HEK293 (cell line): ENCODE results near the gene PWP1.

ENCODE experiments used
- BCL11A ChIP-seq: fragments of 450-650 bp; formaldehyde crosslinking; IDR thresholded peaks from 2 replicates; pipeline ENCODE4 v1.5.1; 2016; ENCODE audit warnings: low read depth, missing biosample characterization, missing genetic modification characterization
- ELK4 ChIP-seq: IDR thresholded peaks from 2 replicates; pipeline ENCODE4 v1.6.1; 2011; ENCODE audit warnings: mild to moderate bottlenecking, low read depth, low read length, borderline replicate concordance
- GLIS2 ChIP-seq: fragments of 450-650 bp; formaldehyde crosslinking; IDR thresholded peaks from 2 replicates; pipeline ENCODE4 v1.5.1; 2016; ENCODE audit warnings: missing biosample characterization, missing genetic modification characterization
- HOXA7 ChIP-seq: sonication (generic); formaldehyde crosslinking; IDR thresholded peaks from 2 replicates; pipeline ENCODE4 v1.8.1; 2022; ENCODE audit warnings: missing genetic modification reagents, borderline replicate concordance
- KLF9 ChIP-seq: fragments of 450-650 bp; formaldehyde crosslinking; IDR thresholded peaks from 2 replicates; pipeline ENCODE4 v1.5.1; 2016; ENCODE audit warnings: missing biosample characterization, missing genetic modification characterization, low read depth
- MZF1 ChIP-seq: fragments of 450-650 bp; formaldehyde crosslinking; IDR thresholded peaks from 2 replicates; pipeline ENCODE4 v1.5.1; 2017; ENCODE audit warnings: missing biosample characterization, missing genetic modification characterization, borderline replicate concordance
- PRDM1 ChIP-seq: fragments of 450-650 bp; formaldehyde crosslinking; IDR thresholded peaks from 2 replicates; pipeline ENCODE4; 2016; ENCODE audit warnings: missing biosample characterization, missing genetic modification characterization
- YY1 ChIP-seq: fragments of 450-650 bp; formaldehyde crosslinking; IDR thresholded peaks from 2 replicates; pipeline ENCODE4 v1.5.1; 2018; ENCODE audit warnings: missing biosample characterization, missing genetic modification characterization
- ZBTB21 ChIP-seq: fragments of 450-650 bp; formaldehyde crosslinking; IDR thresholded peaks from 2 replicates; pipeline ENCODE4 v1.5.1; 2017; ENCODE audit warnings: missing biosample characterization, missing genetic modification characterization
- ZBTB48 ChIP-seq: fragments of 450-650 bp; formaldehyde crosslinking; IDR thresholded peaks from 2 replicates; pipeline ENCODE4 v1.5.1; 2016; ENCODE audit warnings: missing biosample characterization, missing genetic modification characterization
- ZNF114 ChIP-seq: fragments of 450-650 bp; formaldehyde crosslinking; IDR thresholded peaks from 2 replicates; pipeline ENCODE4 v1.5.0; 2017; ENCODE audit warnings: missing biosample characterization, missing genetic modification characterization
- ZNF138 ChIP-seq: fragments of 450-650 bp; formaldehyde crosslinking; IDR thresholded peaks from 2 replicates; pipeline ENCODE4 v1.5.1; 2016; ENCODE audit warnings: missing biosample characterization, missing genetic modification characterization, borderline replicate concordance
- ZNF155 ChIP-seq: fragments of 450-650 bp; formaldehyde crosslinking; IDR thresholded peaks from 2 replicates; pipeline ENCODE4 v1.5.1; 2016; ENCODE audit warnings: missing biosample characterization, missing genetic modification characterization
- ZNF202 ChIP-seq: fragments of 450-650 bp; formaldehyde crosslinking; IDR thresholded peaks from 2 replicates; pipeline ENCODE4 v1.5.1; 2016; ENCODE audit warnings: missing biosample characterization, missing genetic modification characterization, borderline replicate concordance
- ZNF24 ChIP-seq: fragments of 450-650 bp; formaldehyde crosslinking; IDR thresholded peaks from 2 replicates; pipeline ENCODE4 v1.5.1; 2016; ENCODE audit warnings: missing biosample characterization, missing genetic modification characterization
- ZNF248 ChIP-seq: fragments of 450-650 bp; formaldehyde crosslinking; IDR thresholded peaks from 2 replicates; pipeline ENCODE4 v1.5.1; 2017; ENCODE audit warnings: missing biosample characterization, missing genetic modification characterization
- ZNF274 ChIP-seq, 2 experiments: fragments of 200-500 bp in 1 of 2; fragments of 450-650 bp in 1 of 2; sonication (Bioruptor generic) in 1 of 2; formaldehyde crosslinking in 1 of 2; IDR thresholded peaks; 2 replicates each; pipeline versions ENCODE4 v1.5.1 to v1.6.1; 2014 to 2016; ENCODE audit warnings: borderline replicate concordance in 1 of 2, inconsistent platforms in 1 of 2, low read length in 1 of 2, missing biosample characterization in 1 of 2, missing genetic modification characterization in 1 of 2
- ZNF404 ChIP-seq: fragments of 450-650 bp; formaldehyde crosslinking; IDR thresholded peaks from 2 replicates; pipeline ENCODE4 v1.5.1; 2017; ENCODE audit warnings: missing biosample characterization, missing genetic modification characterization
- ZNF549 ChIP-seq: fragments of 450-650 bp; IDR thresholded peaks from 2 replicates; pipeline ENCODE4 v1.5.1; 2018; ENCODE audit warnings: missing biosample characterization, missing genetic modification characterization, mild to moderate bottlenecking, inconsistent platforms, moderate library complexity
- ZNF560 ChIP-seq: fragments of 450-650 bp; formaldehyde crosslinking; IDR thresholded peaks from 2 replicates; pipeline ENCODE4 v1.5.1; 2017; ENCODE audit warnings: missing biosample characterization, missing genetic modification characterization, borderline replicate concordance
- ZNF571 ChIP-seq: fragments of 450-650 bp; formaldehyde crosslinking; IDR thresholded peaks from 2 replicates; pipeline ENCODE4 v1.5.0; 2017; ENCODE audit warnings: missing biosample characterization, missing genetic modification characterization
- ZNF585B ChIP-seq: fragments of 450-650 bp; formaldehyde crosslinking; IDR thresholded peaks from 2 replicates; pipeline ENCODE4 v1.5.1; 2016; ENCODE audit warnings: missing biosample characterization, missing genetic modification characterization
- ZNF623 ChIP-seq: fragments of 450-650 bp; formaldehyde crosslinking; IDR thresholded peaks from 2 replicates; pipeline ENCODE4 v1.5.1; 2016; ENCODE audit warnings: missing biosample characterization, missing genetic modification characterization
- ZNF639 ChIP-seq: fragments of 450-650 bp; formaldehyde crosslinking; IDR thresholded peaks from 2 replicates; pipeline ENCODE4 v1.5.1; 2016; ENCODE audit warnings: missing biosample characterization, missing genetic modification characterization
- ZNF670 ChIP-seq: fragments of 450-650 bp; formaldehyde crosslinking; IDR thresholded peaks from 2 replicates; pipeline ENCODE4 v1.5.1; 2016; ENCODE audit warnings: missing biosample characterization, missing genetic modification characterization, low read depth
- ZNF747 ChIP-seq: fragments of 450-650 bp; formaldehyde crosslinking; IDR thresholded peaks from 2 replicates; pipeline ENCODE4 v1.5.1; 2016; ENCODE audit warnings: missing biosample characterization, missing genetic modification characterization
- ZNF76 ChIP-seq: fragments of 450-650 bp; formaldehyde crosslinking; IDR thresholded peaks from 2 replicates; pipeline ENCODE4; 2016; ENCODE audit warnings: low read depth, missing biosample characterization, missing genetic modification characterization, borderline replicate concordance
- ZNF792 ChIP-seq: fragments of 450-650 bp; formaldehyde crosslinking; IDR thresholded peaks from 2 replicates; pipeline ENCODE4 v1.5.1; 2016; ENCODE audit warnings: missing biosample characterization, missing genetic modification characterization
- ZSCAN16 ChIP-seq: fragments of 450-650 bp; formaldehyde crosslinking; IDR thresholded peaks from 2 replicates; pipeline ENCODE4 v1.5.1; 2016; ENCODE audit warnings: missing biosample characterization, missing genetic modification characterization
- ZSCAN23 ChIP-seq: fragments of 450-650 bp; formaldehyde crosslinking; IDR thresholded peaks from 2 replicates; pipeline ENCODE4 v1.5.1; 2016; ENCODE audit warnings: missing biosample characterization, missing genetic modification characterization
- TF ChIP-seq, protein P1 (sequence below): fragments of 450-650 bp; formaldehyde crosslinking; IDR thresholded peaks from 2 replicates; pipeline ENCODE4 v1.5.1; 2016; ENCODE audit warnings: missing biosample characterization, missing genetic modification characterization
- TF ChIP-seq, protein P2 (sequence below): fragments of 450-650 bp; IDR thresholded peaks from 2 replicates; pipeline ENCODE4 v1.5.1; 2018; ENCODE audit warnings: missing biosample characterization, missing genetic modification characterization
- TF ChIP-seq, protein P3 (sequence below): fragments of 450-650 bp; formaldehyde crosslinking; optimal IDR thresholded peaks from 2 replicates; pipeline ENCODE3; 2016; ENCODE audit warnings: missing biosample characterization, mild to moderate bottlenecking, missing genetic modification characterization

PWP1 gene

DNA sequence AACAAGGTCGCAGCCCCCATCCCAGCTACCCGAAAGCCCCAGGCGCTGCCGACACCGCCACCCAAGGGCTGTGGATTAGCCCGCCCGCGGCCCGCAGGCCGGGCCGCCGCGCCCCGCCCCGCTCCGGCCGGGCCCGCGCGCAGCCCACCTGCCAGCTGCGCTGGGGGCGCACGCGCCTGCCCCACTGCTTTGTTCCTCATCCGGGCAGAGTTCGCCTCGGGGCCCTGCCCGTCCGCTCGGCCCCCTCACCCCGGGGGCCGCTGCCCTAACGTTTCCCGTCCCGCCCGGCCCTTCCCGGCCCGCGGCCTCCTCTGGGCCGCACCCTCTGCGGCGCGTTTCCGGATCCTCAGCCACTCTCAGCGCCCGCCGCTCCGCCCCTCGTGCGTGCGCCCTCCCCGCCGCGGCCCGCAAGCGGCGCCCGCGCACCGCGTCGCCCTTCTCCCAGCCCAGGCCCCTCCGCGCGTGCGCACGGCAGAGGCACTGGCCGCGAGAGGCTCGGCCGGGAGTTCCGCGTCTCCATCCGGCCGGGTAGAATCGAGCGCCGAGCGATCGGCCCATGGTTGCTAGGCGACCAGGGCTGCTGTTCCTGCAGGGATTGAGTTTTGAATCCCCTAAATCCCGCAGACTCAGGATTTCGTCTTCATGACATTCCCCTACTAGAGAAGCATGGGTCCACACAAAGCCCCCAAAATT lies 75.4 kb downstream of the PWP1 start, which contains the start of gene PRDM4 (continued):
- no peak for TF ChIP-seq ZNF114 (tag by site-specific recombination)
- TF ChIP-seq, protein P1, sequence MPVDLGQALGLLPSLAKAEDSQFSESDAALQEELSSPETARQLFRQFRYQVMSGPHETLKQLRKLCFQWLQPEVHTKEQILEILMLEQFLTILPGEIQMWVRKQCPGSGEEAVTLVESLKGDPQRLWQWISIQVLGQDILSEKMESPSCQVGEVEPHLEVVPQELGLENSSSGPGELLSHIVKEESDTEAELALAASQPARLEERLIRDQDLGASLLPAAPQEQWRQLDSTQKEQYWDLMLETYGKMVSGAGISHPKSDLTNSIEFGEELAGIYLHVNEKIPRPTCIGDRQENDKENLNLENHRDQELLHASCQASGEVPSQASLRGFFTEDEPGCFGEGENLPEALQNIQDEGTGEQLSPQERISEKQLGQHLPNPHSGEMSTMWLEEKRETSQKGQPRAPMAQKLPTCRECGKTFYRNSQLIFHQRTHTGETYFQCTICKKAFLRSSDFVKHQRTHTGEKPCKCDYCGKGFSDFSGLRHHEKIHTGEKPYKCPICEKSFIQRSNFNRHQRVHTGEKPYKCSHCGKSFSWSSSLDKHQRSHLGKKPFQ: no peak
- TF ChIP-seq ZSCAN23 (tag by site-specific recombination): no peak
- no peak for TF ChIP-seq ZSCAN16
- no peak for TF ChIP-seq ZNF138
- no peak for TF ChIP-seq ZNF202 (tag by site-specific recombination)
- no peak for TF ChIP-seq HOXA7 (CRISPR knock-in tag)
- no peak for TF ChIP-seq ZNF549
- TF ChIP-seq ZNF155 (tag by site-specific recombination): no peak
- TF ChIP-seq, protein P2, sequence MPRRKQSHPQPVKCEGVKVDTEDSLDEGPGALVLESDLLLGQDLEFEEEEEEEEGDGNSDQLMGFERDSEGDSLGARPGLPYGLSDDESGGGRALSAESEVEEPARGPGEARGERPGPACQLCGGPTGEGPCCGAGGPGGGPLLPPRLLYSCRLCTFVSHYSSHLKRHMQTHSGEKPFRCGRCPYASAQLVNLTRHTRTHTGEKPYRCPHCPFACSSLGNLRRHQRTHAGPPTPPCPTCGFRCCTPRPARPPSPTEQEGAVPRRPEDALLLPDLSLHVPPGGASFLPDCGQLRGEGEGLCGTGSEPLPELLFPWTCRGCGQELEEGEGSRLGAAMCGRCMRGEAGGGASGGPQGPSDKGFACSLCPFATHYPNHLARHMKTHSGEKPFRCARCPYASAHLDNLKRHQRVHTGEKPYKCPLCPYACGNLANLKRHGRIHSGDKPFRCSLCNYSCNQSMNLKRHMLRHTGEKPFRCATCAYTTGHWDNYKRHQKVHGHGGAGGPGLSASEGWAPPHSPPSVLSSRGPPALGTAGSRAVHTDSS (tag by site-specific recombination): no peak
- peak; percentile 32; the same call in 1 of the 2 replicates for TF ChIP-seq KLF9 (tag by site-specific recombination)
- no peak for TF ChIP-seq ZNF24 (tag by site-specific recombination)
- TF ChIP-seq ZNF747 (tag by site-specific recombination): no peak
- TF ChIP-seq ZNF585B (tag by site-specific recombination): no peak
- no peak for TF ChIP-seq ZNF639 (tag by site-specific recombination)
- no peak for TF ChIP-seq ZNF248 (tag by site-specific recombination)
- TF ChIP-seq, protein P3, sequence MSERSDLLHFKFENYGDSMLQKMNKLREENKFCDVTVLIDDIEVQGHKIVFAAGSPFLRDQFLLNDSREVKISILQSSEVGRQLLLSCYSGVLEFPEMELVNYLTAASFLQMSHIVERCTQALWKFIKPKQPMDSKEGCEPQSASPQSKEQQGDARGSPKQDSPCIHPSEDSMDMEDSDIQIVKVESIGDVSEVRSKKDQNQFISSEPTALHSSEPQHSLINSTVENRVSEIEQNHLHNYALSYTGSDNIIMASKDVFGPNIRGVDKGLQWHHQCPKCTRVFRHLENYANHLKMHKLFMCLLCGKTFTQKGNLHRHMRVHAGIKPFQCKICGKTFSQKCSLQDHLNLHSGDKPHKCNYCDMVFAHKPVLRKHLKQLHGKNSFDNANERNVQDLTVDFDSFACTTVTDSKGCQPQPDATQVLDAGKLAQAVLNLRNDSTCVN: peak; percentile 75
- no peak for TF ChIP-seq ZNF76
- no peak for TF ChIP-seq ZNF274 (IDR thresholded peaks at IDR 0.05; ENCODE audit: low read length)
- no peak for TF ChIP-seq ZNF274 (tag by site-specific recombination; IDR thresholded peaks at IDR 0.05; ENCODE audit: borderline replicate concordance)
- no peak for TF ChIP-seq ZNF670 (tag by site-specific recombination)
- no peak for TF ChIP-seq ZNF571 (tag by site-specific recombination)
- TF ChIP-seq ZNF560 (tag by site-specific recombination): no peak
- TF ChIP-seq BCL11A (tag by site-specific recombination): no peak
- TF ChIP-seq ZNF623 (tag by site-specific recombination): no peak
- TF ChIP-seq MZF1 (tag by site-specific recombination): peak; percentile 98
- no peak for TF ChIP-seq ELK4
- TF ChIP-seq PRDM1 (tag by site-specific recombination): no peak
- no peak for TF ChIP-seq YY1
- TF ChIP-seq ZBTB48: peak; percentile 86; the same call in 1 of the 2 replicates
- TF ChIP-seq ZNF404 (tag by site-specific recombination): no peak
- no peak for TF ChIP-seq ZBTB21 (tag by site-specific recombination)
- TF ChIP-seq ZNF792 (tag by site-specific recombination): no peak
- peak; percentile 59; the same call in 1 of the 2 replicates for TF ChIP-seq GLIS2
